HG02588 (cell line): ENCODE measurements around the gene LRRC46.

Source experiments
- ATAC-seq: cut with Tn5 transposase; IDR thresholded peaks from one replicate; pipeline ENCODE4 v1.9.1; 2021; ENCODE audit warnings: mild to moderate bottlenecking, moderate library complexity; ENCODE audit not compliant: unreplicated experiment

LRRC46 gene

GRCh38 chr17:47831003-47831933, at the start of gene LRRC46, which contains the start of gene MRPL10:
Gene LRRC46 (plus strand): TSS chr17:47831670. CDS start chr17:47831990, 320 bp downstream.
Gene MRPL10 (minus strand): TSS chr17:47831541. CDS start chr17:47831511, 30 bp downstream.
- ATAC-seq, result peak; percentile 75

DNA sequence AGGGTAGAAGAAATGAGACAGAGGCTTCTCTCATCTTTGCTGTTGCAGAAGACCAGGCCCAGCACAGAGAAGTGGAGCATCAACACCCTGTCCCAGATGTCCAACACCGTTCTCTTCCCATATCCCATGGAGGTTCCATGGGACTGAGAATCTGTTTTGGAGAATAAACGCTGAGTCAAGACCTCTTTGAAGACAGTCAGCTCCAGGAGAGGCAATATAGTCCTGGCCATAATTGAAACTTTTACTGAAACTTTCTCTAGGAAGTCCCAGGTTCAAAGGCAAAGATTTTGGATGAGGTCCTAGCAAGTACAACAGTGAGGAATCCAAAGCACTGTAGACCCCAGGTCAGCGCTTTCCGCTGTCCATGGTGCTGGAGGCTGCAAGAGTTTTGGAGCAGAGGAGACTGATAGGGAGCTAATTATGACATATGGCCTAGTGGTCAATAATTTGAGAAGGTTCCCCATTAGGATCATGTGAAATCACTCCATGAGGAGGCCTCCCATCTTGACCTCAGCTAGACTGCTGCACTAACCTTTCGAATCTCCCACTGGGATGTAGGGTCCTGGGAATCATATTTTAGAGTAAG, 45.8 kb upstream of the LRRC46 start:
- no peak for ATAC-seq

- no peak for ATAC-seq
These were observed 41.6 kb upstream of the LRRC46 start for GRCh38 chr17:47789611-47790561.

DNA sequence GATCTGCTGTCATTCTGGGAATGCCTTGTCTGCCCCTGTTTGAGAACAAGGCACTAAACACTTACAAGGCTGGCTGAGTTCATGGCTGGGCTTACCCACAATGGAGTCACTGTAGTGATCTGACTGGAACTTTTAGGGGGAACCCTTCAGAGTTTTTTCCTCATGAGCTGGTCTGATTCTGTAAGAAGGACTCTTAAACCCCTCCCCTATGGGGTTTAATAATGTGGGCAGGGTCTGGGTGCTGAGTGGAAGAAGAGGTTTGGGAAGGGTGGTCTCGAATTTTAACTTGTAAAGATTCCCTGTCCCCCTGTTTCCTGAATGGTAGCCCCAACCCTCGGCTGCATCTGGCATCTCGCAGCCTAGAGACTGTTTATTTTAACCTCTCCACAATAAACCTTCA, 40.4 kb upstream of the LRRC46 start:
- no peak for ATAC-seq

GRCh38 chr17:47792457-47792856, 39.0 kb upstream of the LRRC46 start:
- ATAC-seq, result no peak

GRCh38 chr17:47792979-47793378, 38.5 kb upstream of the LRRC46 start:
- no peak for ATAC-seq

DNA sequence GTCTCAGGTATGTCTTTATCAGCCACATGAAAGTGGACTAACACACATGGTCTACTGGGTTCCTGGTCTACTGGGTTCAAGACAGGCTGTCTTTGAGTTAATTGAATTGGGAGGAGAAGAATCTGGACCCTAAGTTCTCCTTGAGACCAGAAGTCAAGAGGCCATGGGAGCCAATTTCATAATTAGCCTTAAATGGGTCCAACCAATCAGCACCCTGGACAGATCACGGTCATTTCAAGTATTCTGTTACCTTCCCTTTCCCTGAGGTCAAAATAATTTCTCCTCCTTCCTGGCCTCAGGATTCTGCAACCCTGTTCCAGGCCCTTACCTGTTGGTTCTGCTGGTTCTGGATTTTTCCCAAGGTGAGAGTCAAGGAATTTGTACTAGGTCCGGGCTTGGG, 33.7 kb upstream of the LRRC46 start:
- ATAC-seq, result no peak

GRCh38 chr17:47800686-47801085, 30.8 kb upstream of the LRRC46 start:
- ATAC-seq, result no peak

DNA sequence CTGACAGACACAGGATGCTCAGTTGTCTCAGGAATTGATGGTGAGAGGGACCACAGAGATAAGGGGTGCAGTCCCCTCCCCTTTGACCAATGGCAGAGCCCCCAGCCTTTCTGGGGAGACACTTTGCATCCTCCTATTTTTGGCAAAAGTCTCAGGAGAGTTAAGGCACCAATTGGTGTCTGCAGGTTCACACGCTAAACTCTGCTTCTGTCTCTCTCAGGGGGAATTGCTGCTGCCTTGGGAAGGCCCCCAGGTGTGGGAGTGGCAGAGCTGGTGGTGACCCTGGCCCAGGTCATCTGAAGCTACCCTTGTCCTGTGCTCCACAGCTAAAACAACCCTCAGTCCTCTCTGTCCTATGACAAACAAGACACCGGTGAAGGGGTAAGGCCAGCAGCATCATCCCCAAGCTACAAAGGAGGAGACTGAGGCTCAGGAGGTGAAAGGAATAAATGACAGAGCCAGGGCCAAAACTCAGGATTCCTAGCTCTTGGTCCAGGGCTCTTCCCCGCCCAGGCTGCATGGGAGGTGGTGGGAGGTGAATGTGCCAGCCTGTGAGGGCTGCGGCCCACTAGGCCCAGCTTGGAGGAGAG, 30.2 kb upstream of the LRRC46 start:
- ATAC-seq, result no peak

- ATAC-seq, result no peak
These were observed 29.6 kb upstream of the LRRC46 start for GRCh38 chr17:47801906-47802305.

DNA sequence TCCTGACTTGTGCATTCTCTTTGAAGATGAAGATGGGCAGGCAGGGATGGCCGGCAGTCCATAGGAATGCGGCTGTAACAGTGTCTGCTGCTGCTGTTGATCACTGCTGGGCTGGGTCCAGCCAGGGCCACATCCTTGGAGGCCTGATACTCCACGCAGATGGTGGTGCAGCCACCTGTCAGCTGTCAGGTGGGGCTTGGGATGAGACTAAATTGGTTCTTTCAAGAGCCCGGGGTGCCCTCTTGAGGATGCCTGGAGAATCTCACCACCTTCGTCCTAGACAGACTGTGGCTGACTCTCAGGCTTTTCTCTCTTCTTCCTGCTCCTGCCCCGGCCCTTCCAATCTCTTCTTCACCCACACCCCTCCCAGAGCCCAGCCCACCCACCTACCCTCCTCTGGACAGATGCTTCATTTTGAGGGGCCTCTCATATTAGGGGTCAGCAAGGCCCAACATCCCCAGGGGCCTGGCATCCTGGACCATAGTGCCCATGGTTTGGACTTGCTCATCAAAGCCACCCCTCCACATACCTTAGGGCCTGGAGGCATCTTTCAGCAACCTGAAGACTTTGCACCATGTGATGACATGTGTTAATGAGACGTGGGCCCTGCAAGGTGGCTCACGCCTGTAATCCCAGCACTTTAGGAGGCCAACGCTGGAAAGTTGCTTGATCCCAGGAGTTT, 29.0 kb upstream of the LRRC46 start:
- ATAC-seq, result no peak

GRCh38 chr17:47803201-47803600, 28.3 kb upstream of the LRRC46 start:
- no peak for ATAC-seq

GRCh38 chr17:47803751-47804150, 27.7 kb upstream of the LRRC46 start:
- ATAC-seq, result no peak

GRCh38 chr17:47804461-47804860, 27.0 kb upstream of the LRRC46 start:
- ATAC-seq, result no peak

DNA sequence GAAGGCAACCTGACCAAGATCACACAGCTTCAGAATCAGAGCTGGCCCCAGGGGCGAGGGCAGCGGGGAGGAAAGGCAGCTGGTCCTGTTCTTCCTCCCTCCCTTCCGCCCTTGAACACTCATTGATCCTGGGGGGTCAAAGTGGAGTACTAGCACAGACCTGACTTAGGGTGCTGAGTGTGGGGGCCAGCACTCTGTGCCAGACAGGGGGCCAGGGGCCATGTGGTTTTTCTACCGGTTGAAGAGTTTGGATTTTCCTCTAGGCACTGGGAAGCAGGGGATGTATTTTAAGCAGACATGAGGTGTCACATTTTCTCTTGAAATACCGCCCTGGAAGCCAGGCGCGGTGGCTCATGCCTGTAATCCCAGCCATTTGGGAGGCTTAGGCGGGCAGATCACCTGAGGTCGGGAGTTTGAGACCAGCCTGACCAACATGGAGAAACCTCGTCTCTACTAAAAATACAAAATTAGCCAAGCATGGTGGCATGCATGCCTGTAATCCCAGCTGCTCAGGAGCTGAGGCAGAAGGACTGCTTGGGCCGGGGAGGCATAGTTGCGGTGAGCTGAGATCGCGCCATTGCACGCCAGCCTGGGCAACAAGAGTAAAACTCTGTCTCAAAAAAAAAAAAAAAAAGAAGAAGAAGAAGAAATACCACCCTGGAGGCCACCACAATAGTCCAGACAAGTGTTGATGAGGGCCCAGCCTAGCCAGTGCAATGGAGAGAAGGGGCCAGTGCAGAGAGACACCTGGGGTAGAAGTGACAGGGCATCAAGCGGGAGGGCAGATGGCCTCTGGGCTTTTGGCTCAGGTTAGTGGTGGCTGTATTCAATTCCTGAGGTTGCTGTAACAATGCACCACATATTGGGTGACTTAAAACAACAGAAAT, 25.2 kb upstream of the LRRC46 start:
- ATAC-seq, result no peak

- no peak for ATAC-seq
These were observed 24.6 kb upstream of the LRRC46 start for GRCh38 chr17:47806913-47807255.

DNA sequence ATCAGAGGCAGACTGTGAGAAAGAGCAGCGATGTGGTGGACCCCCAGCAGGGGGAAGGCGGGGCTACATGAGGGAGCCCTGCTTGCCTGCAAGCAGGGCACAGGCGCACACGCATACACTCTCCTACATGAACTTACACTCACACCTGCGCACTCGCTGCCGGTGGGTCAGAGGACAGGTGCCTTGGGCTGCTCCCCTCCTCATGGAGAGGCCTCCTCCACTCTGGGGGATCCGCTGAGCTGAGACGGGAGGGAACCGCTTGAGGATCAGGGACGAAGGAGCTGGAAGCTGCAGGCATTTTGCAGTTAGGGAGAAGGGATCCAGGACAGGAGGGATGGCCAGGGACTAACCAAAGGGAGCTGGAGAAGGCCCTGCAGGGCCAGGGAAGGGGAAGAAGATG, 24.0 kb upstream of the LRRC46 start:
- no peak for ATAC-seq

DNA sequence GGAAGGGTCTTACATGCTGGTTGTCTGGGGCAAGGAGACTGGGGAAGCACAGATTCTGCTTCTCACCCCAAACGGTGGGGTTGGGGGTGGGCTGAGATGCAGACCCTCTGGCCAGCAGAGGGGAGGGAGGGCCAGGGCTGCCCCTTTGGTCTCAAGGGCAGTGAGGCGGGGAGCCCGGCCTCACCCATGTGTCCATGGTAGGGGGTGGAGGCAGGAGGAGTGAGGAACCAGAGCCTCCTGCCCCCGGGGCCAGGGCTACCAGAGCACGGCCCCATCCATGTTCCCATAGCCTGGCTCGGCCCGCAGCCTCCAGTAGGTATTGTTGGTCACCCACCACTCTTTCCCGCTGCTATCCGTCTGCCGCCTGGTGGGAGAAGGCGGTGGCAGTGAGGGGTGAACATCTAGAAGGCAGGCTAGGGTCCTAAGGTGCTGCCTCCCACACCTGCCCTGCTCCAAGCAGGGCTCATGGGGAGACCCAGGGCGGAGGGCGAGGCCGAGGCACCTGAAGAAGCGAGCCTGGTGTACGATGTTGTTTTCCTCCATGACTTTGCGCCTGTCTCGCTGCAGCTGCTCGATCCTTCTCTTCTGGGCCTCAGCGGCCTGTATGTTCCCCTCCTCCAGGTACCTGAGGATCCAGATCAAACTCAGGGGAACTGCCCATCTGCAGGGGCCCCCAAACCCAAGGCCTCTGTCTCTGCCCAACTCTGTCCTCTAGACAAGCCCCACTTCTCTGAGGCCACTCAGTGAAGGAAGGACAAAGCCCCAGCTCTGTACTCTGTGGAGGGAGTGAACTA, 23.2 kb upstream of the LRRC46 start:
- no peak for ATAC-seq
